HepG2 (cell line): ENCODE measurements around the gene ABCB6. TPM values are rescaled to one million over a fixed set of nuclear protein-coding genes. Genes with fewer than 3 reads are reported as not detected.

ENCODE experiments used
- E2F1 ChIP-seq: sonication (generic); formaldehyde crosslinking; IDR thresholded peaks from 2 replicates; pipeline ENCODE4 v1.5.0; 2020; ENCODE audit warnings: missing genetic modification reagents
- ESRRA ChIP-seq: sonication (generic); formaldehyde crosslinking; IDR thresholded peaks from 2 replicates; pipeline ENCODE4 v1.5.1; 2020; ENCODE audit warnings: mild to moderate bottlenecking, low read depth, missing genetic modification reagents
- KLF13 ChIP-seq: sonication (generic); formaldehyde crosslinking; IDR thresholded peaks from 2 replicates; pipeline ENCODE4 v1.4.0; 2020; ENCODE audit warnings: mild to moderate bottlenecking, missing genetic modification reagents
- MATR3 ChIP-seq: sonication (generic); formaldehyde crosslinking; IDR thresholded peaks from 2 replicates; pipeline ENCODE4 v1.4.0; 2020; ENCODE audit warnings: missing genetic modification reagents
- PATZ1 ChIP-seq: sonication (generic); formaldehyde crosslinking; IDR thresholded peaks from 2 replicates; pipeline ENCODE4 v1.4.0; 2020; ENCODE audit warnings: missing genetic modification reagents
- PBX3 ChIP-seq: sonication (generic); formaldehyde crosslinking; IDR thresholded peaks from 2 replicates; pipeline ENCODE4 v1.8.1; 2023; ENCODE audit warnings: missing genetic modification reagents, inconsistent platforms, borderline replicate concordance
- RBAK ChIP-seq: sonication (generic); formaldehyde crosslinking; IDR thresholded peaks from 2 replicates; pipeline ENCODE4 v1.5.1; 2020; ENCODE audit warnings: mild to moderate bottlenecking, missing genetic modification reagents
- SIN3B ChIP-seq: fragments of 150-350 bp; IDR thresholded peaks from 2 replicates; pipeline ENCODE4 v1.6.1; 2014; ENCODE audit warnings: low read length
- SMARCE1 ChIP-seq: fragments of 450-650 bp; IDR thresholded peaks from 2 replicates; pipeline ENCODE4 v1.6.1; 2017; ENCODE audit warnings: borderline replicate concordance
- TIGD3 ChIP-seq: sonication (generic); formaldehyde crosslinking; IDR thresholded peaks from 2 replicates; pipeline ENCODE4 v1.5.1; 2020; ENCODE audit warnings: mild to moderate bottlenecking, missing genetic modification reagents, borderline replicate concordance
- ZBTB33 ChIP-seq: sonication (generic); formaldehyde crosslinking; IDR thresholded peaks from 2 replicates; pipeline ENCODE4 v1.4.0; 2020; ENCODE audit warnings: missing genetic modification reagents
- ZFP36L2 ChIP-seq: sonication (generic); formaldehyde crosslinking; IDR thresholded peaks from 2 replicates; pipeline ENCODE4 v1.4.0; 2020; ENCODE audit warnings: missing genetic modification reagents
- ZFP41 ChIP-seq: sonication (generic); formaldehyde crosslinking; IDR thresholded peaks from 2 replicates; pipeline ENCODE4 v1.4.0; 2020; ENCODE audit warnings: mild to moderate bottlenecking, missing genetic modification reagents, borderline replicate concordance
- ZNF317 ChIP-seq: sonication (generic); formaldehyde crosslinking; IDR thresholded peaks from 2 replicates; pipeline ENCODE4 v1.5.0; 2020; ENCODE audit warnings: mild to moderate bottlenecking, missing genetic modification reagents
- ZNF737 ChIP-seq: sonication (generic); formaldehyde crosslinking; IDR thresholded peaks from 2 replicates; pipeline ENCODE4 v1.5.0; 2020; ENCODE audit warnings: missing genetic modification reagents, mild to moderate bottlenecking, borderline replicate concordance
- ZNF740 ChIP-seq: sonication (generic); formaldehyde crosslinking; IDR thresholded peaks from 2 replicates; pipeline ENCODE4 v1.4.0; 2020; ENCODE audit warnings: missing genetic modification reagents
- ZNF746 ChIP-seq: sonication (generic); formaldehyde crosslinking; IDR thresholded peaks from 2 replicates; pipeline ENCODE4 v1.8.0; 2022; ENCODE audit warnings: mild to moderate bottlenecking, missing genetic modification reagents
- ZNF788 ChIP-seq: sonication (generic); formaldehyde crosslinking; IDR thresholded peaks from 2 replicates; pipeline ENCODE4 v1.5.0; 2020; ENCODE audit warnings: mild to moderate bottlenecking, missing genetic modification reagents, borderline replicate concordance
- ZNF83 ChIP-seq: sonication (generic); formaldehyde crosslinking; IDR thresholded peaks from 2 replicates; pipeline ENCODE4 v1.4.0; 2020; ENCODE audit warnings: missing genetic modification reagents, mild to moderate bottlenecking, borderline replicate concordance
- ZNF878 ChIP-seq: sonication (generic); formaldehyde crosslinking; IDR thresholded peaks from 2 replicates; pipeline ENCODE4 v1.8.1; 2023; ENCODE audit warnings: mild to moderate bottlenecking, missing genetic modification reagents, moderate library complexity
- ZSCAN25 ChIP-seq: sonication (generic); formaldehyde crosslinking; IDR thresholded peaks from 2 replicates; pipeline ENCODE4 v1.8.0; 2022; ENCODE audit warnings: mild to moderate bottlenecking, missing genetic modification reagents
- polyA plus RNA-seq, 8 experiments: library from polyadenylated mRNA; depleted of rRNA in 3 of 8; stranded (reverse) in 7 of 8; unstranded in 1 of 8; fragments of >200 nt; fragmentation: Illumina TruSeq in 4 of 8; extraction: Trizol in 4 of 8; gene quantifications; 2 replicates each; pipeline versions ENCODE4 v1.2.1 to v1.2.3, GENCODE V29; 2011 to 2016; ENCODE audit warnings: low read depth in 4 of 8, missing spikeins in 1 of 8, mixed read lengths in 1 of 8; ENCODE audit not compliant: insufficient read depth in 1 of 8
- total RNA-seq, 5 experiments: library from RNA; depleted of rRNA; stranded (reverse); fragments of >200 nt; fragmentation: Illumina TruSeq; extraction: Trizol; gene quantifications; 2 replicates each; pipeline ENCODE4 v1.2.3, GENCODE V29; 2016; ENCODE audit warnings: low read depth in 1 of 5

The ABCB6 gene
- total and polyA plus RNA-seq, 2 of the 13 experiments (the other 11 are each of a cell fraction or from before 2014, with no cell fraction given): 91.1 to 137 TPM

GRCh38 chr2:219177552-219178376, 41.0 kb downstream of the ABCB6 start, which contains the start of gene RETREG2 (continued):
- peak; percentile 70; the same call in 1 of the 2 replicates for TF ChIP-seq ZNF746
- TF ChIP-seq ZNF83 (CRISPR knock-in tag): 0 out of 2 replicates have a peak, but pooled peaks have one; percentile 70
- no peak for TF ChIP-seq PBX3
- TF ChIP-seq PATZ1 (CRISPR knock-in tag): peak; percentile 73
- TF ChIP-seq TIGD3 (CRISPR knock-in tag): no peak; the same call in 1 of the 2 replicates
- no peak for TF ChIP-seq ZSCAN25 (CRISPR knock-in tag)
- TF ChIP-seq ESRRA (CRISPR knock-in tag): peak; percentile 60; the same call in 1 of the 2 replicates
- peak; percentile 90 for TF ChIP-seq ZNF317 (CRISPR knock-in tag)
- TF ChIP-seq SMARCE1: no peak
- peak; percentile 89 for TF ChIP-seq ZNF878 (CRISPR knock-in tag)
- TF ChIP-seq SIN3B: peak; percentile 63; the same call in 1 of the 2 replicates
- no peak for TF ChIP-seq MATR3 (CRISPR knock-in tag)
- TF ChIP-seq E2F1 (CRISPR knock-in tag): peak; percentile 31; the same call in 1 of the 2 replicates
- TF ChIP-seq KLF13 (CRISPR knock-in tag): peak; percentile 68; the same call in 1 of the 2 replicates
- TF ChIP-seq ZNF788: peak; percentile 81; the same call in 1 of the 2 replicates
- TF ChIP-seq ZNF740 (CRISPR knock-in tag): peak; percentile 99
- TF ChIP-seq ZBTB33: no peak
- TF ChIP-seq ZNF737: no peak
- peak; percentile 26; the same call in 1 of the 2 replicates for TF ChIP-seq ZFP41
- no peak for TF ChIP-seq ZFP36L2 (CRISPR knock-in tag)
- TF ChIP-seq RBAK (CRISPR knock-in tag): no peak
